Spleen (tissue), 11 donors: ENCODE data around the gene S100A13. TPM values are rescaled to one million over a fixed set of nuclear protein-coding genes. Genes with fewer than 3 reads are reported as not detected.

Experiments used
- DNase-seq: peaks from one replicate; pipeline ENCODE4 v3.0.0-alpha.2; 2020
- H3K27ac ChIP-seq, 8 donors: fragments of 200-600 bp; sonication (generic) in 7 of 8; 1 replicate in 4 of 8; 2 replicates in 4 of 8; pipeline versions ENCODE4 v1.5.0 to v1.8.0; 2016 to 2021; ENCODE audit warnings: inconsistent platforms in 4 of 8, mild to moderate bottlenecking in 4 of 8, moderate library complexity in 1 of 8
- H3K27me3 ChIP-seq, 7 donors: fragments of 200-600 bp; sonication (generic) in 6 of 7; replicated peaks in 1 of 7; 1 replicate in 4 of 7; 2 replicates in 3 of 7; pipeline versions ENCODE4 v1.5.0 to v1.8.0; 2016 to 2021; ENCODE audit warnings: inconsistent platforms in 3 of 7, mild to moderate bottlenecking in 1 of 7
- H3K36me3 ChIP-seq, 6 donors: fragments of 200-600 bp; sonication (generic) in 5 of 6; 1 replicate in 4 of 6; 2 replicates in 2 of 6; pipeline versions ENCODE4 v1.5.0 to v1.8.0; 2016 to 2021; ENCODE audit warnings: inconsistent platforms in 2 of 6
- H3K4me1 ChIP-seq, 6 donors: fragments of 200-600 bp; sonication (generic) in 5 of 6; 1 replicate in 3 of 6; 2 replicates in 3 of 6; pipeline versions ENCODE4 v1.5.0 to v1.8.0; 2016 to 2021; ENCODE audit warnings: inconsistent platforms in 3 of 6
- H3K4me3 ChIP-seq, 8 donors: fragments of 200-600 bp; sonication (generic) in 7 of 8; 1 replicate in 4 of 8; 2 replicates in 4 of 8; pipeline versions ENCODE4 v1.5.0 to v1.8.0; 2016 to 2021; ENCODE audit warnings: inconsistent platforms in 4 of 8, mild to moderate bottlenecking in 4 of 8, moderate library complexity in 2 of 8
- H3K9me3 ChIP-seq, 8 donors: fragments of 200-600 bp; sonication (generic) in 7 of 8; 1 replicate in 4 of 8; 2 replicates in 4 of 8; pipeline versions ENCODE4 v1.5.0 to v1.8.0; 2016 to 2021; ENCODE audit warnings: inconsistent platforms in 4 of 8
- CTCF ChIP-seq, 11 experiments: fragments of 200-600 bp in 7 of 11; fragments of 450-650 bp in 4 of 11; sonication (generic) in 4 of 11; IDR thresholded peaks in 8 of 11; conservative IDR thresholded peaks in 3 of 11; 1 replicate in 7 of 11; 2 replicates in 4 of 11; pipeline versions ENCODE4 v1.4.0 to v1.8.0; 2016 to 2021; ENCODE audit warnings: antibody characterized with exemption in 11 of 11, inconsistent platforms in 4 of 11, mild to moderate bottlenecking in 1 of 11
- POLR2A ChIP-seq, 3 donors: fragments of 450-650 bp; IDR thresholded peaks; one replicate each; pipeline ENCODE4 v1.5.1; 2017; ENCODE audit warnings: antibody characterized with exemption in 3 of 3, mild to moderate bottlenecking in 1 of 3
- POLR2AphosphoS5 ChIP-seq, 3 donors: sonication (generic); formaldehyde crosslinking; IDR thresholded peaks; one replicate each; pipeline ENCODE4 v1.5.1; 2017; ENCODE audit warnings: antibody characterized with exemption in 3 of 3
- WGBS, 5 donors: extraction: QIAGEN DNeasy Blood & Tissue Kit in 3 of 5; methylation state at CpG; one replicate each; pipeline versions ENCODE4 v1.1.5 to v1.1.7; 2013 to 2018; 5-methylcytosine and 5-hydroxymethylcytosine counted together
- intact Hi-C: fragments of 100-400 bp; cut with DNase I; formaldehyde crosslinking; loops from one replicate; pipeline ENCODE4 v1.15.0; 2023; ENCODE audit warnings: low total_unique reads
- polyA plus RNA-seq, 3 donors: library from polyadenylated mRNA; stranded (reverse); fragments of 200-250 nt; gene quantifications; one replicate each; pipeline ENCODE4 v1.2.1, GENCODE V29; 2013
- total RNA-seq, 7 donors: library from RNA; depleted of rRNA in 3 of 7; stranded (reverse); fragments of >200 nt in 3 of 7; fragmentation: NEBNext Ultra II Directional in 4 of 7; extraction: Animal tissue kit (Norgen Biotek cat#: 25700) in 4 of 7; gene quantifications; one replicate each; pipeline versions ENCODE4 v1.1.0 to v1.2.1, GENCODE V29; 2016 to 2021
- donor health status: healthy with polysubstance abuse.
- donor health status: DM: no; HTN: no; CAD: no; lungs with moderate emphysema.
- donor health status: DM: no; HTN: no; CAD: no.
- donor health status: Bipolar disorder and iron deficiency.
- donor health status: healthy.
- donor health status: DM: no; HTN: no; CAD: no.
- donor health status: DM: yes; HTN: yes; CAD: no.

The S100A13 gene
- total and polyA plus RNA-seq, 10 donors: 48.8 to 146 (median 75.5) TPM

- no peak for DNase-seq
- peaks cover 9 to 38% (median 24%) of the 10 kb centered on the region in 6 donors for H3K4me1 ChIP-seq
- H3K9me3 ChIP-seq: no peaks in the 10 kb centered on the region
- H3K36me3 ChIP-seq: peaks cover 0 to 9% (median 0%) of the 10 kb centered on the region in 6 donors
- intact Hi-C loops: no loop called here
- no peak overlapping the region for H3K4me3 ChIP-seq
- no peak for TF ChIP-seq POLR2A (IDR thresholded peaks at IDR 0.05)
- no peaks in the 10 kb centered on the region for H3K27me3 ChIP-seq
- 86 to 96% (median 93%) methylated on average over 3 of the region's 3 CpGs for WGBS, 5 donors
- no peak overlapping the region for H3K27ac ChIP-seq
These were observed 28.0 kb upstream of the S100A13 start for GRCh38 chr1:153655333-153655732.

GRCh38 chr1:153652805-153653500 is 25.6 kb upstream of the S100A13 start:
- DNase-seq: no peak
- no peaks in the 10 kb centered on the region for H3K9me3 ChIP-seq
- peak overlapping the region in 6 of 8 donors; percentile 9 to 81 (median 70) for H3K27ac ChIP-seq
- no peak overlapping the region for H3K4me3 ChIP-seq
- intact Hi-C loops: no loop called here
- WGBS, 5 donors: 27 to 73% (median 50%) methylated on average over 3 of the region's 3 CpGs
- no peaks in the 10 kb centered on the region for H3K27me3 ChIP-seq
- no peak for TF ChIP-seq POLR2A (IDR thresholded peaks at IDR 0.05)
- no peak for TF ChIP-seq POLR2AphosphoS5 (IDR thresholded peaks at IDR 0.05)
- TF ChIP-seq CTCF (IDR thresholded peaks at IDR 0.05 in 8 of 11, conservative IDR thresholded peaks at IDR 0.05 in 3 of 11): no peak
- peaks cover 0 to under 1% (median 0%) of the 10 kb centered on the region in 6 donors for H3K36me3 ChIP-seq
- H3K4me1 ChIP-seq: peaks cover 0 to 21% (median 11%) of the 10 kb centered on the region in 6 donors

GRCh38 chr1:153651771-153652170 is 24.5 kb upstream of the S100A13 start:
- 82 to 100% (median 92%) methylated on average over 1 of the region's 1 CpG for WGBS, 5 donors
- Histone ChIP-seq H3K9me3 (no peaks in the 10 kb centered on the region), H3K27ac (no peak overlapping the region), H3K27me3 (no peaks in the 10 kb centered on the region), H3K4me3 (no peak overlapping the region), H3K4me1 (peaks cover 0 to 25% (median 12%) of the 10 kb centered on the region in 6 donors), H3K36me3 (peaks cover 0 to 12% (median 5%) of the 10 kb centered on the region in 6 donors)
- no peak for TF ChIP-seq POLR2AphosphoS5 (IDR thresholded peaks at IDR 0.05)
- TF ChIP-seq POLR2A (IDR thresholded peaks at IDR 0.05): no peak
- TF ChIP-seq CTCF (IDR thresholded peaks at IDR 0.05 in 8 of 11, conservative IDR thresholded peaks at IDR 0.05 in 3 of 11): no peak
- DNase-seq: no peak
- intact Hi-C loops: no loop called here

- H3K4me3 ChIP-seq: no peak overlapping the region
- intact Hi-C loops: no loop called here
- peak overlapping the region in 1 of 8 donors; percentile 53 for H3K27ac ChIP-seq
- no peak for DNase-seq
- 63 to 89% (median 83%) methylated on average over 2 of the region's 2 CpGs for WGBS, 5 donors
- TF ChIP-seq CTCF (IDR thresholded peaks at IDR 0.05 in 8 of 11, conservative IDR thresholded peaks at IDR 0.05 in 3 of 11): no peak
- TF ChIP-seq POLR2AphosphoS5 (IDR thresholded peaks at IDR 0.05): peak in 2 of 3 donors; percentile 41 to 57
- peaks cover 0 to 44% (median 22%) of the 10 kb centered on the region in 6 donors for H3K4me1 ChIP-seq
- peaks cover 0 to 32% (median 24%) of the 10 kb centered on the region in 6 donors for H3K36me3 ChIP-seq
- no peaks in the 10 kb centered on the region for H3K27me3 ChIP-seq
- H3K9me3 ChIP-seq: no peaks in the 10 kb centered on the region
These were observed 22.5 kb upstream of the S100A13 start for GRCh38 chr1:153649863-153650235.
